Retinal pigment epithelial cell (primary cell): Measurements from ENCODE around the gene SORD.
A peak's percentile ranks its signal among the peaks of the same experiment; 100 is the strongest.

Source experiments
- DNase-seq: peaks from one replicate; pipeline ENCODE4 v3.0.0-alpha.2; 2010; ENCODE audit warnings: low read depth
- H3K4me3 ChIP-seq: 2 replicates; pipeline ENCODE4 v1.5.1; 2011; ENCODE audit warnings: mild to moderate bottlenecking, low read length, control low read depth, moderate library complexity
- CTCF ChIP-seq: conservative IDR thresholded peaks from 2 replicates; pipeline ENCODE4 v1.5.1; 2011; ENCODE audit warnings: low read depth, low read length, control low read depth, inconsistent platforms

Gene SORD

DNA sequence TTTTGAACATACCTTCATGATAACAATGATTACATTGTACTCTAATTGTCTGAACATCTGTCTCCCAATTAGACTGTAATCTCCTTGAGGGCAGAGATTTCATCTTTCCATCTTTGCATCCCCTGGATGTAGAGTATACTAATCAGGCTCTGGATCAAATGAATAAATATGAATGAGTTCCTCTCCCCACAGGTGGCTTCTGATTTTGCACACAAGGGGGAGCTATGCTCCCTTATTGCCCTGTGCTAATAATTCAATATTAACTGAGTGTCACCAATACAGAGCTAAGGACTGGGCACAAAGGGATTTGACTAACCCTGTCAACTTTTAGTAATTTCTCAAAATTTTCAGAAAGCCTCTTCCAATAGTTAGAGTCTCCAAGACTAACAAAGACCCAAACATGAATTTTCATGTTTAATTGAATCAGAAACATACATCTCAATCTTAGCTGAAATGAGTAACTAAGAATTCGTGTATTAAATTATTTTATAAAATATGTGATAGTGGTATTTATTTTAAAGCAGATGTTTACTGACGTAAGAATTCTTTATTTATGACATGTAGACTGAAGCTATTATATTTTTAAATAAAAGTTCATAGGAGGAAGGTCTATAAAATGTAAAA, 103.7 kb downstream of the SORD start:
- no peak for DNase-seq
- H3K4me3 ChIP-seq = no peak overlapping the region
- TF ChIP-seq CTCF = peak; percentile 85
